Activated CD4-positive, alpha-beta T cell treated with anti-CD3 and anti-CD28 coated beads, Interleukin-2, amount 10 ng/mL, durations not matched to agents 24 days and 14 days (primary cell): Measurements from ENCODE around the gene NDFIP2. TPM values are rescaled to one million over a fixed set of nuclear protein-coding genes. Genes with fewer than 3 reads are reported as not detected.

Source experiments
- DNase-seq: peaks from one replicate; pipeline ENCODE4 v3.0.0; 2022
- H3K27ac Mint-ChIP-seq: one replicate; pipeline ENCODE4 v1.8.0; 2022; ENCODE audit warnings: mild to moderate bottlenecking, mixed read lengths
- H3K27me3 Mint-ChIP-seq: one replicate; pipeline ENCODE4 v1.8.0; 2022; ENCODE audit warnings: mixed read lengths
- H3K36me3 Mint-ChIP-seq: one replicate; pipeline ENCODE4 v1.8.0; 2022; ENCODE audit warnings: low read depth, mild to moderate bottlenecking, mixed read lengths
- H3K4me1 Mint-ChIP-seq: one replicate; pipeline ENCODE4 v1.8.0; 2021; ENCODE audit warnings: mixed read lengths
- H3K4me3 Mint-ChIP-seq: one replicate; pipeline ENCODE4 v1.8.0; 2022; ENCODE audit warnings: mild to moderate bottlenecking, moderate library complexity, mixed read lengths
- H3K9me3 Mint-ChIP-seq: one replicate; pipeline ENCODE4 v1.8.0; 2021; ENCODE audit warnings: mixed read lengths
- intact Hi-C: fragments of 100-400 bp; cut with micrococcal nuclease; formaldehyde crosslinking; loops from one replicate; pipeline ENCODE4 v1.15.1; 2023
- total RNA-seq: library from RNA; stranded (reverse); gene quantifications from 2 replicates; pipeline ENCODE4 v1.2.3, GENCODE V29; 2022

NDFIP2 gene
- total RNA-seq, 1 donor from 2014 or later, result 258 TPM

- DNase-seq, result no peak
- Mint-ChIP-seq H3K27ac (peak overlapping the region; percentile 21), H3K36me3 (peaks cover 81% of the 10 kb centered on the region), H3K9me3 (peaks cover 7% of the 10 kb centered on the region), H3K4me1 (peaks cover 54% of the 10 kb centered on the region), H3K27me3 (no peaks in the 10 kb centered on the region), H3K4me3 (no peak overlapping the region)
- intact Hi-C loops, result no loop called here
Observed at GRCh38 chr13:79534596-79534995, 53.6 kb downstream of the NDFIP2 start.

GRCh38 chr13:79538757-79539156, 57.8 kb downstream of the NDFIP2 start:
- peak; percentile 55 for DNase-seq
- no peak overlapping the region for H3K4me3 Mint-ChIP-seq
- intact Hi-C loops, result no loop called here
- peaks cover 63% of the 10 kb centered on the region for H3K36me3 Mint-ChIP-seq
- peaks cover 36% of the 10 kb centered on the region for H3K4me1 Mint-ChIP-seq
- no peaks in the 10 kb centered on the region for H3K27me3 Mint-ChIP-seq
- H3K27ac Mint-ChIP-seq, result no peak overlapping the region
- peaks cover 7% of the 10 kb centered on the region for H3K9me3 Mint-ChIP-seq

GRCh38 chr13:79540504-79540903, 59.5 kb downstream of the NDFIP2 start:
- Mint-ChIP-seq H3K36me3 (peaks cover 50% of the 10 kb centered on the region), H3K9me3 (peaks cover 7% of the 10 kb centered on the region), H3K27ac (no peak overlapping the region), H3K4me3 (no peak overlapping the region), H3K4me1 (peaks cover 22% of the 10 kb centered on the region), H3K27me3 (no peaks in the 10 kb centered on the region)
- DNase-seq, result no peak
- intact Hi-C loops, result loop anchor here (2.0 to 5.0 kb wide), 2 partner anchors 16 to 133 kb away; partner anchors contain the start of gene RBM26

GRCh38 chr13:79541426-79542049, 60.6 kb downstream of the NDFIP2 start:
- H3K4me1 Mint-ChIP-seq, result peaks cover 19% of the 10 kb centered on the region
- no peak overlapping the region for H3K4me3 Mint-ChIP-seq
- DNase-seq, result peak; percentile 77
- intact Hi-C loops, result loop anchor here (1.0 to 5.0 kb wide), 5 partner anchors 17 to 134 kb away; partner anchors contain the start of genes NDFIP2 and RBM26
- peaks cover 7% of the 10 kb centered on the region for H3K9me3 Mint-ChIP-seq
- no peak overlapping the region for H3K27ac Mint-ChIP-seq
- H3K36me3 Mint-ChIP-seq, result peaks cover 49% of the 10 kb centered on the region
- H3K27me3 Mint-ChIP-seq, result no peaks in the 10 kb centered on the region

- peaks cover 36% of the 10 kb centered on the region for H3K36me3 Mint-ChIP-seq
- H3K4me1 Mint-ChIP-seq, result peaks cover 15% of the 10 kb centered on the region
- H3K9me3 Mint-ChIP-seq, result no peaks in the 10 kb centered on the region
- H3K27me3 Mint-ChIP-seq, result no peaks in the 10 kb centered on the region
- intact Hi-C loops, result loop anchor here (5.0 kb wide), 1 partner anchor 137 kb away; the partner anchor contains the start of gene RBM26
- no peak overlapping the region for H3K27ac Mint-ChIP-seq
- no peak for DNase-seq
- no peak overlapping the region for H3K4me3 Mint-ChIP-seq
Observed at GRCh38 chr13:79543883-79544282, 62.9 kb downstream of the NDFIP2 start.

- Mint-ChIP-seq H3K36me3 (peaks cover 29% of the 10 kb centered on the region), H3K4me3 (no peak overlapping the region), H3K27ac (no peak overlapping the region), H3K4me1 (peaks cover 3% of the 10 kb centered on the region), H3K9me3 (no peaks in the 10 kb centered on the region), H3K27me3 (no peaks in the 10 kb centered on the region)
- no peak for DNase-seq
- intact Hi-C loops, result no loop called here
Observed at GRCh38 chr13:79547211-79548195, 66.5 kb downstream of the NDFIP2 start.

- peaks cover 3% of the 10 kb centered on the region for H3K4me1 Mint-ChIP-seq
- no peak overlapping the region for H3K4me3 Mint-ChIP-seq
- no peaks in the 10 kb centered on the region for H3K9me3 Mint-ChIP-seq
- no peak overlapping the region for H3K27ac Mint-ChIP-seq
- no peak for DNase-seq
- peaks cover 28% of the 10 kb centered on the region for H3K36me3 Mint-ChIP-seq
- no peaks in the 10 kb centered on the region for H3K27me3 Mint-ChIP-seq
- intact Hi-C loops, result no loop called here
Observed at GRCh38 chr13:79548902-79549301, 67.9 kb downstream of the NDFIP2 start.

- intact Hi-C loops, result loop anchor here (10.0 kb wide), 1 partner anchor 895 kb away; the partner anchor contains the start of gene OBI1
- no peak overlapping the region for H3K4me3 Mint-ChIP-seq
- H3K27ac Mint-ChIP-seq, result no peak overlapping the region
- no peaks in the 10 kb centered on the region for H3K9me3 Mint-ChIP-seq
- peaks cover 3% of the 10 kb centered on the region for H3K4me1 Mint-ChIP-seq
- DNase-seq, result no peak
- peaks cover 27% of the 10 kb centered on the region for H3K36me3 Mint-ChIP-seq
- no peaks in the 10 kb centered on the region for H3K27me3 Mint-ChIP-seq
Observed at GRCh38 chr13:79549355-79550106, 68.6 kb downstream of the NDFIP2 start.

GRCh38 chr13:79557666-79558065, 76.7 kb downstream of the NDFIP2 start:
- intact Hi-C loops, result loop anchor here (10.0 kb wide), 1 partner anchor 903 kb away; the partner anchor contains the start of gene OBI1
- Mint-ChIP-seq H3K27me3 (no peaks in the 10 kb centered on the region), H3K4me1 (no peaks in the 10 kb centered on the region), H3K36me3 (peaks cover 68% of the 10 kb centered on the region), H3K9me3 (peaks cover 36% of the 10 kb centered on the region), H3K27ac (no peak overlapping the region), H3K4me3 (no peak overlapping the region)
- DNase-seq, result no peak

GRCh38 chr13:79560954-79561353, 80.0 kb downstream of the NDFIP2 start:
- Mint-ChIP-seq H3K4me3 (no peak overlapping the region), H3K27ac (no peak overlapping the region), H3K36me3 (peaks cover 64% of the 10 kb centered on the region), H3K4me1 (no peaks in the 10 kb centered on the region), H3K27me3 (peaks cover 3% of the 10 kb centered on the region), H3K9me3 (peaks cover 62% of the 10 kb centered on the region)
- DNase-seq, result no peak
- intact Hi-C loops, result no loop called here

- intact Hi-C loops, result no loop called here
- peaks cover 59% of the 10 kb centered on the region for H3K9me3 Mint-ChIP-seq
- DNase-seq, result no peak
- H3K4me1 Mint-ChIP-seq, result no peaks in the 10 kb centered on the region
- peaks cover 54% of the 10 kb centered on the region for H3K36me3 Mint-ChIP-seq
- peaks cover 3% of the 10 kb centered on the region for H3K27me3 Mint-ChIP-seq
- no peak overlapping the region for H3K27ac Mint-ChIP-seq
- H3K4me3 Mint-ChIP-seq, result no peak overlapping the region
Observed at GRCh38 chr13:79562557-79562956, 81.6 kb downstream of the NDFIP2 start.

- no peak overlapping the region for H3K27ac Mint-ChIP-seq
Observed at GRCh38 chr13:79566118-79566517, 85.2 kb downstream of the NDFIP2 start.

GRCh38 chr13:79571147-79571546, 90.2 kb downstream of the NDFIP2 start:
- intact Hi-C loops, result no loop called here
- H3K9me3 Mint-ChIP-seq, result peaks cover 21% of the 10 kb centered on the region

More at GRCh38 chr13:79566118-79566517, 85.2 kb downstream of the NDFIP2 start:
- no peak for DNase-seq
- H3K27me3 Mint-ChIP-seq, result peaks cover 3% of the 10 kb centered on the region
- intact Hi-C loops, result no loop called here
- peaks cover 21% of the 10 kb centered on the region for H3K36me3 Mint-ChIP-seq
- H3K9me3 Mint-ChIP-seq, result peaks cover 42% of the 10 kb centered on the region
- no peaks in the 10 kb centered on the region for H3K4me1 Mint-ChIP-seq
- H3K4me3 Mint-ChIP-seq, result no peak overlapping the region

More at GRCh38 chr13:79571147-79571546, 90.2 kb downstream of the NDFIP2 start:
- no peak overlapping the region for H3K4me3 Mint-ChIP-seq
- no peak overlapping the region for H3K27ac Mint-ChIP-seq
- no peaks in the 10 kb centered on the region for H3K27me3 Mint-ChIP-seq
- no peak for DNase-seq
- H3K4me1 Mint-ChIP-seq, result no peaks in the 10 kb centered on the region
- peaks cover 8% of the 10 kb centered on the region for H3K36me3 Mint-ChIP-seq
